GM19328 (cell line): ENCODE measurements around the gene TINAGL1.

Experiments
- ATAC-seq: cut with Tn5 transposase; IDR thresholded peaks from one replicate; pipeline ENCODE4 v1.9.1; 2021; ENCODE audit warnings: mild to moderate bottlenecking, moderate library complexity; ENCODE audit not compliant: unreplicated experiment

TINAGL1 gene

DNA sequence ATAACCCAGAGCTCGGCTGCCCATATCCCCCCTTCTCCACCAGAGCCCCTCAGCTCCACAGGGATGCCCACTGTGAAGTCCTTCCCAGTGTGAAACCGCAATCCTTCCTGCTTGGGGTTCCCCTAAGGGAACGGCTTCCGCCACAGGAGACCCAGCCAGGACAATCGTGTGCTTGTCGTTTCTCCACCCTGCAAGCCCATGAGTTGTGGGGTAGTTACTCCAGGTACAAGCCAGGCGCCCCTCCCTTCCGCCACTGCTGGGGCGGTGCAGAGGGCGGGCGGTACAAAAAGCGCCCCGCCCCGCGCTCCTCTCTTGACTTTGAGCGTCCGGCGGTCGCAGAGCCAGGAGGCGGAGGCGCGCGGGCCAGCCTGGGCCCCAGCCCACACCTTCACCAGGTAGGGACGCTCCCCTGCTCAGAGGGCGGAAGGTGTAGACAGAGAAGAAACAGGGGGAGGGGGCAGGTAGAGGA, at the start of gene TINAGL1:
Gene TINAGL1, plus strand, starts transcription at position 315 of the 469 bp plus-strand sequence. CDS start 634 bp downstream, outside the sequence.
- ATAC-seq, result no peak

- ATAC-seq, result no peak
Measured at GRCh38 chr1:31529999-31530684, 46.2 kb upstream of the TINAGL1 start.

DNA sequence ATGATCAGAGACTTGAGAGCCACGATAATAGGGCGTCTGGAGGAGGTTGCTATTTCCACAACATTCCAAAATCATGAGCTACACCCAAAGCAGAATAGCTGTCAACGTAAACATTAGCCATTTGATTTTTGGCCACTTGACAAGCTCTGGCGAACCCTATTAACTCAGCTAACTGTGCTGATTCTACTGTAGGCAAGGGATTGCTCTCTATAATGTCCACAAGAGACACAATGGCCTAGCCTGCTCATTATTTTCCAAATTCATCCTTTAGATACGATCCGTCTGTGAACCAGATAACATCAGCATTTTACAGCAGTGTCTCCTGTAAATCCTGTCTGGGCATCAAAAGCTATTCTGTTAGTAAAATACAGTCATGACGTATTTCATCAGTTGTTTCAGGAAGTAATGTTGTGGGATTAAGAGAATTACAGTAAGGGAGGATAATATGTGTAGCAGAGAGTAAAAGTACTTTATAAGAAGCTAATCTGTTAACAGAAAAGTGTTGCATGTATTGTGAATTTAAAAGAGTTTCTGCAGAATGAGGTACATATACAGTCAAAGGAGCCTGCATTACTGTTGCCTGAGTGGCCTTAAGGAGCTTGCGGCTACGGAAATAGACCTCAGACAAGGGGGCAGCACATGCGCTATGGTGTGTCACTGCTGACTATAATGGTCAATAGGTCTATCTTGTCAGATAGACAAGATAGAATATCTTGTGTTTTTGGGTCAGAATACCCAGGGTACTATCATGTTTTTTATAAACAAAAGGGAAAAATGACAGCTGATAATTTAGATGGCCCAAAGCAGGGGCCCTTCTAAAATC, 44.9 kb upstream of the TINAGL1 start:
- no peak for ATAC-seq

DNA sequence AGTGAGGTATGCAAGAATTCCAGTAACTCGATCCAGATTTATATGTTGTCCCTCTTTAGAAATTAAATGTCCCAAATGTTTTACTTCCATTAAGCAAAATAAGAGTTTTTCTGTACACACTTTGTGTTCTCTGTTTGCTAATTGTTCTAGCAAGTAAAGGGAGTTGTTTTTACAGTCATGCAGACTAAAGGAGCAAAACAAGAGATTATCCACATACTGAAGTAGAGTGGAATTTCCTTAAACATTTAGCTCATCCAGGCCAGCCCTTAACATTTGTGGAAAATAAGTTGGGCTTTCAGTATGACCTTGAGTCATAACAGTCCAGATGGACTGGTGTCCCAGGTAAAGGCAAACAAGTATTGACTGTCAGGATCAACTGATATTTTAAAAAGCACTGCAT, 44.1 kb upstream of the TINAGL1 start:
- ATAC-seq, result no peak

- no peak for ATAC-seq
Measured at GRCh38 chr1:31535561-31535960, 40.8 kb upstream of the TINAGL1 start.

GRCh38 chr1:31539329-31539728, 37.0 kb upstream of the TINAGL1 start:
- ATAC-seq, result no peak

- no peak for ATAC-seq
Measured at GRCh38 chr1:31541194-31541593, 35.1 kb upstream of the TINAGL1 start.

- no peak for ATAC-seq
Measured at GRCh38 chr1:31545927-31546540, 30.3 kb upstream of the TINAGL1 start.

DNA sequence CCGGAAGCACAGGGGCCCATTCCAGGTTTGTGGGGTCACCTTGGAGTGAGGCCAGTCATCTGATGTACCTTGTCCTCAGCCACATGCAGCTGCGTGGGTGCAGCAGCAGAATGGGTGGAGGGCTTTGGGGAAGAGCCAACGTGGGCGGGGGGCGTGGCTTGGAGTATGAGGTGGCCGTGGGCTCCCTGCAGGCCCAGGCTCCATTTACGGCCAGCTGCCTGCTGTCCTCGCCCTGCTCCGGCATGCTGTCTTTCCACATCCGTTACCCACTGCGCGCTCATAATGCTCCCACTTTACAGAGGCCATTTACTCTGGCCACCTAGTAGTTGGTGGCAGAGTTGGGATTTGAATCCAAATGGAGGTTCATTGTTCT, 27.8 kb upstream of the TINAGL1 start:
- ATAC-seq, result no peak

GRCh38 chr1:31548907-31549808, 27.2 kb upstream of the TINAGL1 start:
- no peak for ATAC-seq

DNA sequence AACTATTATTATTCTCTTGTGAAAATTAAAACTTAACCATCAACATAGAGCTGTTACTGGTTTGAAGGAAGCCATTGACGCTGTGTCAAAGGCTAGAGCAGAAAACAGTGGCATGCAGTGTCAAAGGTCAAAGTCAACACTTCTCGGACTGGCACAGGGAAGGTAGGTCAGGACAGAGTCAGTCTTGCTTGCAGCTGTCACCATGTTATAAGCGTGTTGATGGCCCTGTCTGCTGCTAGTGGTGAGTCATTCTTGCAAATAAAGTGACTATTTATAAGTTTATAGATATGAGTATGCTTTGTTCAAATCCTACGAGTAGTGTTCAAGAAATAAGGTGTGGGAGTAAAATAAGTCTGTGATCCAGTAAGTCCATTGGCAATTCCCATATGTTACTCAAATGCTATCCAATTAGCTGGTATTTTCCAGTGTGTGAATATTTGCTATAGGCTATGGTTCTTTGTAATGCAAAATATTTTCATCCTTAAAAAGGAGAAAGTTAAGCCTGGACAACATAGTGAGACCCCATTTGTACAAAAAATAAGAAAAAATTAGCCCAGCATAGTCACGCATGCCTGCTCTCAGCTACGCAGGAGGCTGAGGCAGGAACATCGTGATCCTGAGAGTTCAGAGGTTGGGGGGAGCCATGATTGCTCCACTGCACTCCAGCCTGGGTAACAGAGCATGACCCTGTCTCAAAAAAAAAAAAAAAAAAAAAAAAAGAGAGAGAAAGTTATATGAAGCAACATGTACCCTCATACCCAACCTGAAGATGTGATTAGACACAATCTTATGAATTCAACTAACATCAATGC, 26.3 kb upstream of the TINAGL1 start:
- no peak for ATAC-seq

- no peak for ATAC-seq
Measured at GRCh38 chr1:31551208-31551607, 25.1 kb upstream of the TINAGL1 start.

- no peak for ATAC-seq
Measured at GRCh38 chr1:31552489-31552888, 23.8 kb upstream of the TINAGL1 start.

DNA sequence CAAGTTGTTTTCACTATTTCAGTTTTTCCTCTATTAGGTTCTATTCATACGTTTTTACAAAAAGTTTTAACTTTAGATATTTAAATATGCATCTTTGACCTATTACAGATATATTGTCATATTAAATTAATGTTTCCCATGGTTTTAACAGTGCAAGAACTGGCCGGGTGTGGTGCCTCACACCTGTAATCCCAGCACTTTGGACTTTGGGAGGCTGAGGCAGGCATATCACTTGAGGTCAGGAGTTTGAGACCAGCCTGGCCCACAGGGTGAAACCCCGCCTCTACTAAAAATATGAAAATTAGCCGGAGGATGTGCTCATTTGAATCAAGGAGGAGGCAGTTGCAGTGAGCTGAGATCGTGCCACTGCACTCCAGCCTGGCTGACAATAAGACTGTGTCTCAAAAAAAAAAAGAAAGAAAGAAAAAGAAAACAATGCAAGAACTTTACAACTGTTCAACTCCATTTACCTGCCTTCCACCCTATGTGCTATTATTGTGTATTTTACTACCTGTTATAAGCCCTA, 19.8 kb upstream of the TINAGL1 start:
- ATAC-seq, result no peak

GRCh38 chr1:31559715-31560114, 16.6 kb upstream of the TINAGL1 start:
- no peak for ATAC-seq

- no peak for ATAC-seq
Measured at GRCh38 chr1:31560394-31560793, 15.9 kb upstream of the TINAGL1 start.

DNA sequence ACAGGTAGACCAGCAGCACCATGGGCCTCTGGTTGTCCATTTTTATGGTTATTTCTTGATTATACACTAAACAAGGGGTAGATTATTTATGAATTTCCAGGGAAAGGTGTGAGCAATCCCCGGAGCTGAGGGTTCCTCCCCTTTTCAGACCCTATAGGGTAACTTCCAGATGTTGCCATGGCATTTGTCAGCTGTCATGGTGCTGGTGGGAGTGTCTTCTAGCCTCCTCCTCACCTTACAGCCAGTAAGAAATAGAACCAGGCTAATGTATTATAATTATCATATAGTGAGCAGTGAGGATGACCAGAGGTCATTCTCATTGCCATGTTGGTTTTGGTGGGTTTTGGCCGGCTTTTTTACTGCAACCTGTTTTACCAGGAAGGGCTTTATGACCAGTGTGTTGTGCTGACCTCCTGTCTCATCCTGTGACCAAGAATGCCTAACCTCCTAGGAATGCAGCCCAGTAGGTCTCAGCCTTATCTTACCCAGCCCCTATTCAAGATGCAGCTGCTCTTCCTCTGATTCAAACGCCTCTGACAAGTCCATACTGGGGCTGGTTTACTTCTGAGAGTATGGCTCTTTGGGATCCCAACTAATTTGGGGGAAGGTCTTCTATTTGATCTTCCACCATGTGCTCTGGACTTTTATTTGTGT, 13.5 kb upstream of the TINAGL1 start:
- no peak for ATAC-seq

- ATAC-seq, result no peak
Measured at GRCh38 chr1:31564606-31564989, 11.7 kb upstream of the TINAGL1 start.

DNA sequence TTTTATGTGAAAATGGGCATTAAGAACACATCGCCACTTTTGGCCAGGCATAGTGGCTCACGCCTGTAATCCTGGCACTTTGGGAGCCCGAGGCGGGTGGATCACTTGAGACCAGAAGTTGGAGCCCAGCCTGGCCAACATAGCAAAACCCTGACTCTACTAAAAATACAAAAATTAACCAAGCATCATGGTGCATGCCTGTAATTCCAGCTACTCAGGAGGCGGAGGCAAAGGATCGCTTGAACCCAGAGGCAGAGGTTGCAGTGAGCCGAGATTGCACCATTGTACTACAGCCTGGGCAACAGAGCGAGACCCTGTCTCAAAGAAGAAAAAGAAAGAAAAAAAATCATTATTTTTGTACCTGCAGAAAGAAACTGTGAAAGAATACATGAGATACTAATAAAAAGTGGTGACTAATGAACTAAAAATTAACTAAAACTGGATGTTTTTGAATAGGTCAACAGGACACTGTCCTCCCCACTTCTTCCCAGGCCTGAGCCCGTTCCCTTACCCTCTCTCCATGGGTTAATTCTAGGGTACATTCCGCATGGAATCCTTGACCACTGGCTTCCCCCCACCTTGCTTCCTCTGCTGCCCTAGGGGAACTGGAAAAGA, 8.3 kb upstream of the TINAGL1 start:
- ATAC-seq, result no peak
